Erythroblast (primary cell): ENCODE measurements around the gene AGAP1.

ENCODE experiments used
- GATA1 ChIP-seq: IDR thresholded peaks from 2 replicates; pipeline ENCODE4 v1.6.1; 2011; ENCODE audit warnings: low read depth, mild to moderate bottlenecking, control low read depth, low read length, moderate library complexity
- POLR2A ChIP-seq: IDR thresholded peaks from 2 replicates; pipeline ENCODE4 v1.6.1; 2011; ENCODE audit warnings: mild to moderate bottlenecking, low read length

DNA sequence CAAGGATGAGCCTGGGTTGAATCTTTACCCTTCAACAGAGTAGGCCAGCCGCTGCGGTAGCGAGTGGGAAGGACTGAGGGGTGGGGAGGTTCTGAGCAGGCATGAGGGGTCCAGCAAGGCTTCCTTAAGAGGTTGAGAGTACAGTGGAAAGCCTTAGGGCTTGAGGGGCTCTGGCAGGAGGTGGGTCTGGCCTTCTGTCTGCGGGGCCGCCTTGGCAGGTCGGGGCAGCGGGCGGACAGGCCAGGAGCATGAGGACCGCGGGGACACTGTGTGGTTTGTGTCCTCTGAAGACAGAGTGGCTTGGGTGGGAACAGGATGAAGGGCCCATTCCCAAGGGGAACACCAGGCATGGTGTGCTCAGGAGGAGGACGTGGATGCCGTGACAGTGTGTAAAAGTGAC, 250.3 kb downstream of the AGAP1 start:
- no peak for TF ChIP-seq POLR2A
- TF ChIP-seq GATA1: no peak
